Stimulated activated CD8-positive, alpha-beta memory T cell treated with anti-CD3 and anti-CD28 coated beads, Interleukin-12 subunit alpha, Interleukin-12 subunit beta, amount 100 ng/mL, for 24 hours (primary cell): ENCODE measurements around the gene TNKS1BP1.

ENCODE experiments used
- DNase-seq: peaks from one replicate; pipeline ENCODE4 v3.0.0-alpha.2; 2020; ENCODE audit errors: extremely low read depth

Gene TNKS1BP1

GRCh38 chr11:57254631-57255030, 70.1 kb downstream of the TNKS1BP1 start:
- DNase-seq: no peak

GRCh38 chr11:57251491-57252104, 73.2 kb downstream of the TNKS1BP1 start:
- no peak for DNase-seq

DNA sequence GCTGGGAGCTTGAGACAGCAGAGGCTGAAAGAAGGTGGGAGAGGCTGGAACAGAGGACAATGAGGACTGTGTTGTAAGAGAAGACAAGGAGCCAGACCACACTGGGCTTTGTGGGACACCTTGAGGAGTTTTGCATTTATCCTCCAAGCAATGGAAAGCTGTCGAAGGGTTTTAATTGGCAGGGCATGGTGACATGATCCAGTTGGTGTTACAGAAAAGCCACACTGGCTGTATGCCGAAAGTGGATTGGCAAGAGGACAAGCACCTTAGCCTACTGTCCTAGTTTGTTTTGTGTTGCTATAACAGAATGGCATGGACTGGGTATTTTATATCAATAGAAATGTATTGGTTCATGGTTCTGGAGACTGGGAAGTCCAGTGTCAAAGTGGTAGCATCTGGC, 73.7 kb downstream of the TNKS1BP1 start:
- DNase-seq: no peak
